H1 (cell line): ENCODE measurements around the gene UBE3B. TPM values are rescaled to one million over a fixed set of nuclear protein-coding genes. Genes with fewer than 3 reads are reported as not detected.

Experiments
- CTCF ChIA-PET: fragments of 300-600 bp; sonication (Branson Sonifier 250); formaldehyde crosslinking; loops from one replicate; lab custom pipeline; 2021; ENCODE audit not compliant: partially characterized antibody; lab: Charles Lee
- POLR2A ChIA-PET: fragments of 300-600 bp; sonication (Branson Sonifier 250); formaldehyde crosslinking; loops from one replicate; lab custom pipeline; 2021; ENCODE audit warnings: inconsistent platforms; ENCODE audit not compliant: partially characterized antibody; lab: Charles Lee
- DNase-seq, 2 experiments: peaks; one replicate each; pipeline versions ENCODE4 v3.0.0 to v3.0.0-alpha.2; 2010 to 2022; ENCODE audit warnings: low spot score in 2 of 2, low read depth in 1 of 2, mixed read lengths in 1 of 2
- FAIRE-seq: peaks from 2 replicates; lab custom pipeline; 2011; peaks lifted over from hg19 to GRCh38; lab: Jason Lieb, UNC
- H2AFZ ChIP-seq: 2 replicates; pipeline ENCODE4 v1.8.1; 2012; ENCODE audit warnings: low read length, inconsistent platforms
- H2AK5ac ChIP-seq: 2 replicates; pipeline ENCODE4 v1.6.1; 2013; ENCODE audit warnings: low read depth, low read length
- H2BK120ac ChIP-seq: replicated peaks from 2 replicates; pipeline ENCODE3; 2013; ENCODE audit warnings: low read depth, low read length, inconsistent platforms
- H2BK12ac ChIP-seq: 2 replicates; pipeline ENCODE4 v1.6.1; 2013; ENCODE audit warnings: low read depth, low read length
- H2BK15ac ChIP-seq: 2 replicates; pipeline ENCODE4 v1.6.1; 2013; ENCODE audit warnings: low read length
- H2BK20ac ChIP-seq: 2 replicates; pipeline ENCODE4 v1.6.1; 2013; ENCODE audit warnings: low read length
- H2BK5ac ChIP-seq: 2 replicates; pipeline ENCODE4 v1.6.1; 2013; ENCODE audit warnings: low read depth, low read length
- H3K14ac ChIP-seq: 2 replicates; pipeline ENCODE4 v1.6.1; 2013; ENCODE audit warnings: inconsistent platforms; ENCODE audit not compliant: insufficient read length
- H3K18ac ChIP-seq: 2 replicates; pipeline ENCODE4 v1.6.1; 2013; ENCODE audit warnings: low read length; ENCODE audit errors: extremely low read depth
- H3K23ac ChIP-seq: 2 replicates; pipeline ENCODE4 v1.6.1; 2013; ENCODE audit warnings: inconsistent platforms; ENCODE audit not compliant: insufficient read length
- H3K23me2 ChIP-seq: 2 replicates; pipeline ENCODE4 v1.6.1; 2013; ENCODE audit warnings: low read depth, low read length
- H3K27ac ChIP-seq: 2 replicates; pipeline ENCODE4 v1.6.1; 2011; ENCODE audit warnings: low read depth, low read length, inconsistent platforms
- H3K27me3 ChIP-seq, 4 experiments: replicated peaks in 1 of 4; 1 replicate in 1 of 4; 2 replicates in 3 of 4; pipeline versions ENCODE4 v1.6.1 to v1.8.1; 2011 to 2013; ENCODE audit warnings: low read length in 3 of 4, mild to moderate bottlenecking in 3 of 4, inconsistent platforms in 2 of 4, mixed read lengths in 2 of 4, moderate library complexity in 1 of 4; ENCODE audit not compliant: control insufficient read depth in 3 of 4, insufficient read depth in 3 of 4; ENCODE audit errors: extremely low read depth in 1 of 4
- H3K36me3 ChIP-seq, 4 experiments: 2 replicates each; pipeline versions ENCODE4 v1.6.1 to v1.8.1; 2011 to 2013; ENCODE audit warnings: mild to moderate bottlenecking in 4 of 4, low read length in 3 of 4, moderate library complexity in 2 of 4, control low read depth in 1 of 4, inconsistent platforms in 1 of 4; ENCODE audit not compliant: insufficient read depth in 4 of 4, control insufficient read depth in 2 of 4
- H3K4ac ChIP-seq: replicated peaks from 2 replicates; pipeline ENCODE3; 2013; ENCODE audit warnings: low read length, low read depth, mixed read lengths, inconsistent platforms; ENCODE audit not compliant: insufficient read length
- H3K4me1 ChIP-seq, 4 experiments: replicated peaks in 1 of 4; 1 replicate in 1 of 4; 2 replicates in 3 of 4; pipeline versions ENCODE4 v1.6.1 to v1.8.1; 2011 to 2013; ENCODE audit warnings: low read length in 3 of 4, inconsistent platforms in 2 of 4, mixed read lengths in 1 of 4; ENCODE audit not compliant: insufficient read depth in 4 of 4, control insufficient read depth in 3 of 4
- H3K4me2 ChIP-seq, 2 experiments: 2 replicates each; pipeline versions ENCODE4 v1.6.1 to v1.8.1; 2011 to 2013; ENCODE audit warnings: low read depth in 2 of 2, low read length in 2 of 2, control low read depth in 1 of 2, inconsistent platforms in 1 of 2, mild to moderate bottlenecking in 1 of 2; ENCODE audit not compliant: insufficient read depth in 1 of 2
- H3K4me3 ChIP-seq, 4 experiments: fragments of 200-600, 300-600 bp in 1 of 4; sonication (generic), shearing (Covaris generic), sonication (Bioruptor Twin) in 1 of 4; 2 replicates each; pipeline versions ENCODE4 v1.5.1 to v1.8.1; 2011 to 2016; ENCODE audit warnings: low read length in 4 of 4, low read depth in 3 of 4, control low read depth in 2 of 4, inconsistent platforms in 2 of 4, mild to moderate bottlenecking in 2 of 4, mixed read lengths in 1 of 4, moderate library complexity in 1 of 4; ENCODE audit not compliant: insufficient read depth in 2 of 4; ENCODE audit errors: extremely low read depth in 1 of 4
- H3K56ac ChIP-seq: replicated peaks from 2 replicates; pipeline ENCODE3; 2013; ENCODE audit warnings: low read depth, mild to moderate bottlenecking, mixed read lengths, low read length, inconsistent platforms; ENCODE audit not compliant: insufficient read length
- H3K79me1 ChIP-seq: 2 replicates; pipeline ENCODE4 v1.6.1; 2013; ENCODE audit warnings: low read depth, low read length, control low read depth
- H3K79me2 ChIP-seq, 2 experiments: 2 replicates each; pipeline versions ENCODE4 v1.6.1 to v1.8.1; 2012 to 2013; ENCODE audit warnings: low read length in 2 of 2, mild to moderate bottlenecking in 2 of 2, inconsistent platforms in 1 of 2; ENCODE audit not compliant: insufficient read depth in 2 of 2, control insufficient read depth in 1 of 2
- H3K9ac ChIP-seq, 4 experiments: replicated peaks in 1 of 4; 1 replicate in 1 of 4; 2 replicates in 3 of 4; pipeline versions ENCODE4 v1.6.1 to v1.8.1; 2011 to 2013; ENCODE audit warnings: low read depth in 3 of 4, low read length in 3 of 4, control low read depth in 2 of 4, mild to moderate bottlenecking in 2 of 4, moderate library complexity in 2 of 4, inconsistent platforms in 1 of 4; ENCODE audit errors: extremely low read depth in 1 of 4
- H3K9me3 ChIP-seq, 2 experiments: 2 replicates each; pipeline versions ENCODE4 v1.6.1 to v1.8.1; 2012 to 2013; ENCODE audit warnings: mild to moderate bottlenecking in 2 of 2, moderate library complexity in 2 of 2, control low read depth in 1 of 2, inconsistent platforms in 1 of 2, low read depth in 1 of 2, low read length in 1 of 2, mixed read lengths in 1 of 2; ENCODE audit not compliant: insufficient read depth in 2 of 2
- H4K20me1 ChIP-seq, 2 experiments: replicated peaks in 1 of 2; 2 replicates each; pipeline versions ENCODE3 to v1.8.1; 2011 to 2013; ENCODE audit warnings: inconsistent platforms in 2 of 2, low read length in 2 of 2, mild to moderate bottlenecking in 1 of 2; ENCODE audit not compliant: insufficient read depth in 2 of 2, control insufficient read depth in 1 of 2
- H4K5ac ChIP-seq: 2 replicates; pipeline ENCODE4 v1.6.1; 2013; ENCODE audit warnings: low read length, low read depth, mixed read lengths, inconsistent platforms; ENCODE audit not compliant: insufficient read length
- H4K8ac ChIP-seq: 2 replicates; pipeline ENCODE4 v1.8.0; 2013; ENCODE audit warnings: mild to moderate bottlenecking, moderate library complexity, low read length, inconsistent platforms; ENCODE audit not compliant: insufficient read depth; ENCODE audit errors: extremely low read depth
- H4K91ac ChIP-seq: replicated peaks from 2 replicates; pipeline ENCODE3; 2013; ENCODE audit warnings: low read length, mixed read lengths, inconsistent platforms; ENCODE audit not compliant: insufficient read length
- BACH1 ChIP-seq: IDR thresholded peaks from 2 replicates; pipeline ENCODE4 v1.6.1; 2012; ENCODE audit warnings: low read length, improper control_type of control experiment
- CEBPB ChIP-seq: IDR thresholded peaks from 2 replicates; pipeline ENCODE4 v1.6.1; 2012; ENCODE audit warnings: low read depth, low read length
- CHD1 ChIP-seq: IDR thresholded peaks from 2 replicates; pipeline ENCODE4 v1.6.1; 2012; ENCODE audit warnings: low read depth, low read length, improper control_type of control experiment
- CTBP2 ChIP-seq: IDR thresholded peaks from 2 replicates; pipeline ENCODE4 v1.7.0; 2011; ENCODE audit warnings: borderline replicate concordance, mild to moderate bottlenecking, moderate library complexity, mixed read lengths, low read length; ENCODE audit not compliant: insufficient read depth, insufficient read length
- E2F6 ChIP-seq: IDR thresholded peaks from 2 replicates; pipeline ENCODE4 v1.6.1; 2012; ENCODE audit warnings: inconsistent platforms
- HDAC2 ChIP-seq, 2 experiments: fragments of 300-600 bp in 1 of 2; sonication (generic) in 1 of 2; IDR thresholded peaks; 2 replicates each; pipeline ENCODE4 v1.6.1; 2011 to 2012; ENCODE audit warnings: low read depth in 2 of 2, low read length in 2 of 2, mild to moderate bottlenecking in 2 of 2, moderate library complexity in 2 of 2, borderline replicate concordance in 1 of 2, inconsistent platforms in 1 of 2
- MAX ChIP-seq: IDR thresholded peaks from 2 replicates; pipeline ENCODE4 v1.6.1; 2012; ENCODE audit warnings: inconsistent platforms
- SIN3A ChIP-seq, 2 experiments: IDR thresholded peaks in 1 of 2; conservative IDR thresholded peaks in 1 of 2; 2 replicates each; pipeline ENCODE4 v1.6.1; 2011 to 2012; ENCODE audit warnings: low read length in 2 of 2, improper control_type of control experiment in 1 of 2, low read depth in 1 of 2, mild to moderate bottlenecking in 1 of 2
- WGBS, 2 experiments: shearing (Covaris generic) in 1 of 2; methylation state at CpG; one replicate each; pipeline versions ENCODE4 v1.1.6 to v1.1.7; 2013 to 2015; ENCODE audit warnings: low lambda C conversion rate in 2 of 2, mixed read lengths in 2 of 2, inconsistent platforms in 1 of 2, low coverage in 1 of 2, missing lambda C conversion rate in 1 of 2; ENCODE audit not compliant: insufficient replicate concordance in 2 of 2, insufficient coverage in 1 of 2, insufficient read length in 1 of 2; ENCODE audit errors: extremely low coverage in 1 of 2, missing lambda C conversion rate in 1 of 2; 5-methylcytosine and 5-hydroxymethylcytosine counted together
- polyA plus RNA-seq, 7 experiments: library from polyadenylated mRNA; depleted of rRNA in 3 of 7; stranded (reverse) in 5 of 7; unstranded in 2 of 7; fragments of >200 nt in 5 of 7; fragments of 200-250 nt in 2 of 7; gene quantifications; 1 replicate in 5 of 7; 2 replicates in 1 of 7; 4 replicates in 1 of 7; pipeline versions ENCODE4 v1.2.1 to v1.2.3, GENCODE V29; 2011 to 2013; ENCODE audit warnings: missing spikeins in 2 of 7, mixed read lengths in 2 of 7
- total RNA-seq: library from RNA; stranded (reverse); fragmentation: NEBNext Ultra II Directional; extraction: Animal tissue kit (Norgen Biotek cat#: 25700); gene quantifications from 2 replicates; pipeline ENCODE4 v1.2.1, GENCODE V29; 2021
- TF ChIP-seq, protein P1 (sequence below): IDR thresholded peaks from 2 replicates; pipeline ENCODE4 v1.6.1; 2011; ENCODE audit warnings: low read length, improper control_type of control experiment

The UBE3B gene
- total and polyA plus RNA-seq, 2 of the 8 experiments (the other 6 are each of a cell fraction or from before 2014, with no cell fraction given): 14.0 to 21.1 TPM

- POLR2A ChIA-PET: interaction anchor here (1.1 to 1.4 kb wide), 3 partner anchors 10 to 23 kb away, joined by 3 to 5 read pairs (median 4); partner anchors contain the start of genes KCTD10 and UBE3B
- TF ChIP-seq CHD1 (no peak), E2F6 (no peak), HDAC2 (IDR thresholded peaks at IDR 0.05; ENCODE audit: borderline replicate concordance in 1 of 2, low read depth in 2 of 2, low read length in 2 of 2) (no peak), BACH1 (no peak), SIN3A (conservative IDR thresholded peaks at IDR 0.05 in 1 of 2, IDR thresholded peaks at IDR 0.05 in 1 of 2; ENCODE audit: low read depth in 1 of 2, low read length in 2 of 2) (no peak), CEBPB (no peak), CTBP2 (no peak), MAX (no peak)
- TF ChIP-seq, protein P1, sequence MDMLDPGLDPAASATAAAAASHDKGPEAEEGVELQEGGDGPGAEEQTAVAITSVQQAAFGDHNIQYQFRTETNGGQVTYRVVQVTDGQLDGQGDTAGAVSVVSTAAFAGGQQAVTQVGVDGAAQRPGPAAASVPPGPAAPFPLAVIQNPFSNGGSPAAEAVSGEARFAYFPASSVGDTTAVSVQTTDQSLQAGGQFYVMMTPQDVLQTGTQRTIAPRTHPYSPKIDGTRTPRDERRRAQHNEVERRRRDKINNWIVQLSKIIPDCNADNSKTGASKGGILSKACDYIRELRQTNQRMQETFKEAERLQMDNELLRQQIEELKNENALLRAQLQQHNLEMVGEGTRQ: no peak
Measured at GRCh38 chr12:109500406-109501185, 23.2 kb downstream of the UBE3B start.

More at GRCh38 chr12:109500406-109501185, 23.2 kb downstream of the UBE3B start:
- no peak overlapping the region for H2BK12ac ChIP-seq
- no peaks in the 10 kb centered on the region for H3K27me3 ChIP-seq
- H4K91ac ChIP-seq: no peak overlapping the region
- H2BK15ac ChIP-seq: no peak overlapping the region
- no peaks in the 10 kb centered on the region for H3K9me3 ChIP-seq
- no peaks in the 10 kb centered on the region for H3K79me2 ChIP-seq
- H2AK5ac ChIP-seq: no peak overlapping the region
- no peak overlapping the region for H2BK120ac ChIP-seq
- FAIRE-seq (no peak), DNase-seq (no peak)
- H3K9ac ChIP-seq: no peak overlapping the region
- no peaks in the 10 kb centered on the region for H3K79me1 ChIP-seq
- CTCF ChIA-PET: interaction anchor here (0.7 to 4.8 kb wide), 7 partner anchors 9 to 73 kb away, joined by 3 to 29 read pairs (median 3); no protein-coding TSS in a partner anchor
- H3K36me3 ChIP-seq: peaks cover 2 to 43% (median 22%) of the 10 kb centered on the region in 4 experiments
- H3K23me2 ChIP-seq: no peaks in the 10 kb centered on the region
- no peaks in the 10 kb centered on the region for H4K20me1 ChIP-seq
- no peak overlapping the region for H3K14ac ChIP-seq
- no peak overlapping the region for H3K4ac ChIP-seq
- H3K23ac ChIP-seq: no peak overlapping the region
- H3K4me1 ChIP-seq: no peaks in the 10 kb centered on the region
- 80% methylated on average over 9 of the region's 9 CpGs; no CpG with 5 or more reads in 1 of the 2 experiments for WGBS, 2 experiments
- no peak overlapping the region for H4K8ac ChIP-seq
- H4K5ac ChIP-seq: no peak overlapping the region
- H3K4me2 ChIP-seq: no peak overlapping the region
- no peak overlapping the region for H3K27ac ChIP-seq
- H2BK5ac ChIP-seq: no peak overlapping the region
- H3K4me3 ChIP-seq: no peak overlapping the region
- no peak overlapping the region for H3K18ac ChIP-seq
- no peak overlapping the region for H2BK20ac ChIP-seq
- H3K56ac ChIP-seq: no peak overlapping the region
- no peak overlapping the region for H2AFZ ChIP-seq
